Measurements from ENCODE around the gene EPHB3. TPM values are rescaled to one million over a fixed set of nuclear protein-coding genes. Genes with fewer than 3 reads are reported as not detected.
A peak's percentile ranks its signal among the peaks of the same experiment; 100 is the strongest.

The EPHB3 gene
- total and polyA plus RNA-seq, 4 donors, result 0.14 to 1.8 (median 0.67) TPM

- Histone ChIP-seq H3K9ac (ENCODE audit: low read depth in 1 of 2, low read length in 2 of 2) (no peak overlapping the region), H3K36me3 (ENCODE audit: control insufficient read depth in 4 of 4, insufficient read depth in 3 of 4, low read depth in 1 of 4, low read length in 3 of 4) (no peaks in the 10 kb centered on the region), H3K27me3 (ENCODE audit: control insufficient read depth in 4 of 4, insufficient read depth in 4 of 4, low read length in 3 of 4) (no peaks in the 10 kb centered on the region), H3K4me1 (ENCODE audit: control insufficient read depth in 4 of 4, insufficient read depth in 4 of 4, low read length in 3 of 4) (peaks cover 0 to 4% (median 2%) of the 10 kb centered on the region in 4 donors), H3K27ac (ENCODE audit: low read depth in 1 of 2, low read length in 2 of 2) (no peak overlapping the region), H3K4me3 (ENCODE audit: low read depth in 1 of 3, low read length in 3 of 3) (no peak overlapping the region), H3K9me3 (ENCODE audit: control insufficient read depth in 4 of 4, low read length in 3 of 4) (no peaks in the 10 kb centered on the region)
- TF ChIP-seq YY1 (IDR thresholded peaks at IDR 0.05), result no peak
- no peak for TF ChIP-seq FOXA2 (IDR thresholded peaks at IDR 0.05)
- no peak for TF ChIP-seq JUND (IDR thresholded peaks at IDR 0.05)
- TF ChIP-seq HNF4A (conservative IDR thresholded peaks at IDR 0.05), result no peak
- TF ChIP-seq EGR1 (IDR thresholded peaks at IDR 0.05; ENCODE audit: low read depth in 2 of 2), result no peak
- TF ChIP-seq ZBTB33 (IDR thresholded peaks at IDR 0.05), result no peak
- TF ChIP-seq ATF3 (IDR thresholded peaks at IDR 0.05), result no peak
- no peak for TF ChIP-seq RAD21 (IDR thresholded peaks at IDR 0.05)
- TF ChIP-seq REST (IDR thresholded peaks at IDR 0.05), result no peak
- TF ChIP-seq MAX (IDR thresholded peaks at IDR 0.05), result no peak
- no peak for TF ChIP-seq SP1 (IDR thresholded peaks at IDR 0.05)
- 92% methylated on average over 6 of the region's 6 CpGs for WGBS
- no peak for DNase-seq (ENCODE audit: low spot score)
Measured at GRCh38 chr3:184596886-184597575, 35.4 kb downstream of the EPHB3 start.

GRCh38 chr3:184597829-184598573 lies 36.4 kb downstream of the EPHB3 start:
- H3K9me3 ChIP-seq (ENCODE audit: control insufficient read depth in 4 of 4, low read length in 3 of 4), result no peaks in the 10 kb centered on the region
- no peak overlapping the region for H3K4me3 ChIP-seq (ENCODE audit: low read depth in 1 of 3, low read length in 3 of 3)
- TF ChIP-seq NR2F2 (IDR thresholded peaks at IDR 0.05) (peak; percentile 41), TAF1 (conservative IDR thresholded peaks at IDR 0.05) (no peak)
- H3K36me3 ChIP-seq (ENCODE audit: control insufficient read depth in 4 of 4, insufficient read depth in 3 of 4, low read depth in 1 of 4, low read length in 3 of 4), result no peaks in the 10 kb centered on the region
- H3K27ac ChIP-seq (ENCODE audit: low read depth in 1 of 2, low read length in 2 of 2), result no peak overlapping the region
- no peak for DNase-seq (ENCODE audit: low spot score)
- no peak overlapping the region for H3K9ac ChIP-seq (ENCODE audit: low read depth in 1 of 2, low read length in 2 of 2)
- peaks cover 0 to 7% (median 0%) of the 10 kb centered on the region in 4 donors for H3K27me3 ChIP-seq (ENCODE audit: control insufficient read depth in 4 of 4, insufficient read depth in 4 of 4, low read length in 3 of 4)
- 71% methylated on average over 20 of the region's 20 CpGs for WGBS
- H3K4me1 ChIP-seq (ENCODE audit: control insufficient read depth in 4 of 4, insufficient read depth in 4 of 4, low read length in 3 of 4), result peaks cover 0 to 8% (median 2%) of the 10 kb centered on the region in 4 donors
